ENCODE data around the gene LPIN1.

The LPIN1 gene

GRCh38 chr2:11765501-11765900 lies 19.1 kb downstream of the LPIN1 start:
- DNase-seq: no peak

GRCh38 chr2:11766016-11766415 lies 19.6 kb downstream of the LPIN1 start:
- DNase-seq: no peak

GRCh38 chr2:11767779-11768178 lies 21.3 kb downstream of the LPIN1 start:
- DNase-seq: no peak

DNA sequence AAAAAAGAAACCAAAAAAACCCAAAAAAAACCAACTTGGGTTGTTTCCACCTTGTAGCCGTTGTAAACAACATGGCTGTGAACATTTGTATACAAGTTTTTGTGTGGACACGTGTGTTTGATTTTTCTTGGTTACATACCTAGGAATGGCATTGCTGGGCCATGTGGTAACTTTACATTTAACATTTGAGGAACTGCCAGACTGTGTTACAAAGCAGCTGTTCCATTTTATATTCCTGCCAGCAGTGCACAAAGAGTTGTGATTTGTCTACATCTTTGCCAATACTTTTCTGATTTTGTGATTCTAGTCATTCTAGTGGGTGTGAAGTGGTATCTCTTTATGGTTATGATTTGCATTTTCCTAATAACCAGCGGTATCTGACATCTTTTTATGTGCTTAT lies 22.5 kb downstream of the LPIN1 start:
- DNase-seq: no peak

- no peak for DNase-seq
Observed at GRCh38 chr2:11769516-11769915, 23.1 kb downstream of the LPIN1 start.

DNA sequence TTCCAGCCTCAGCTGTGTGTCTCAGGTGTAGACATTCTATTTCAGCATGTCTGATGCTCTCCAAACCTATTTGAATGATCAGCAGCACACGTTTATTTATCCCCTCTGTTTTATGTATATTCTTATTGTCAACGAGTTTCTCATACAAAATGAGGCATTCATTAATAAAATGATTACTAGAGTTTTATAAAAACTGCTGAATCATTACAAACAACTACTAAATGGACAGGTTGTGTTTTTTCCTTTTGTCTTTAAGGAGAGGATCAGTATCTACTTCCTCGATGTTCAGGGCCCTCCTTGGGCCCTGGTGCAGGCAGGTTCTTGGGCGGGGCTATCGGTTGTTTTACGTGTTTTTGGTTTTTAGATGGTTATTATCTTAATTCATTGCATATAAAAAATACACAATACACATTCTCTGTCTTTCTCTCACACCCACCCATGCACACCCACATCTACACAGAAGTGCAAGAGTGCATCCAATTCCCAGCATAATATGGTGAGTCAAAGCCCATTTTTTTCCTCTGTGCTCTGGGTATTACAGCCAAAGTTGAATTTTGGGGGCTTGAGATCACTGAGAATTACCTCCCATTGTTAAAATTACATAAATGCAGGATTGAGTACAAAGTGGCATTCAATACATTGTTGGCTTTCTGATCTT lies 24.2 kb downstream of the LPIN1 start:
- no peak for DNase-seq

DNA sequence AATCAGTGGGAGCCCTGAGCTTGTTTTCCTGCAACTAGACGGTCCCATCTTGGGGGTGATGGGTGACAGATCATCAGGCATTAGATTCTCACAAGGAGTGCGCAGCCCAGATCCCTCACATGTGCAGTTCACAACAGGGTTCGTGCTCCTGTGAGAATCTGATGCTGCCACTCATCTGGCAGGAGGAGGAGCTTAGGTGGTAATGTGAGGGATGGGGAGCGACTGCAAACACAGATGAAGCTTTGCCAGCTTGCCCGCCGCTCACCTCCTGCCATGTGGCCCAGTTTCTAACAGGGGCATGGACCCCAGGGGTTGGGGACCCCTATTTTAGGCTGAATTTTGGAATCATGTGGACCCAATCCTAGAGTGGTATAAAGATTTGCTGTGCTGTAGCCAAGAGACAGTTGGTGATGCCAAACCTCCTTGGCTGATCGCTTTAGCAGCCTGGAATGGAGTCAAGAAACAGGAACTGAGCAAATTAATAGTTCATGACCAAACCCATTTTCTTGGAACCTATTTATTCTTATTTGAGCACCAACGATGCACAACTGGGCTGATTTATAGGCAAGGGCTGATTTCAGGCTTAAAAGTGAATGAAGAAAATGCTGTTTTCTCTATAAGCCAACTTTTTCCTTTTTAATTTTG lies 25.7 kb downstream of the LPIN1 start:
- no peak for DNase-seq

DNA sequence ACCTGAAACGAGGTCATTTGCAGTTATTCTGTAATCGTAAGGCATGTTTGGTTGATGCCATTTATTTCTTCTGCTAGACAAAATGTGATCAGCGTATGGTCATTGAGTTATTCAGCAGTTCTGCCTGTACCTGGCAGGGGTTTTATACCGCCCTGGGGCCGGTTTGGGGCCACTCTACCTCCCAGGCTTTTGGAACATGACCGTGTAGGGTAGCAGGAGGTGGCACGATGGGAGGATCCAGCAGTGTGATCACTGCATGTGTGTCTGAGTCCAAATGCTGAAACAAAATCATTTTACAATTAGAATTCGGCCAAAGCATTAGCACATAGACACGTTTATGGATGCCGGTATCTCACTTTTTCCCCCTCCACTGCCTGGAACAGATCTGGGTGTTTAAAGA lies 26.7 kb downstream of the LPIN1 start:
- DNase-seq: no peak

- DNase-seq: no peak
Observed at GRCh38 chr2:11773747-11774525, 27.5 kb downstream of the LPIN1 start.

DNA sequence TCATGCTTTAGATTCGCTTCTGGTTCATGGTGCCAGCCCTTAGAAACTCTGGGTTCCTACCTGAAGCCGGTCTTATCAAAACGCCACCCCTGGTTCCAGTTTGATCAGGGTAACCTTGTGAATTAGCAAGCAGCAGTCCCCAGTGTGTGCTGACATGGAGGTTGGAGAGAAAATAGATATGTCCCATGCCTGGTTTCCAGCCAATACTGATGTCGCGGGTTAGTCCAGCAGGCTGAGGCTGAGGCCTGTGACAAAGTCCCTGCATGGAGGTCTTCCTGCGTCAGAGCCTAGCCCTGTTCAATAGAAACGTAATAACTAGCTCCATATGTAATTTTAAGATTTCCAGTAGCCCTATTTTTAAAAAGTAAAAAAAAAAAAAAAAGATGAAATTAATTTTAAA lies 28.2 kb downstream of the LPIN1 start:
- DNase-seq: no peak

DNA sequence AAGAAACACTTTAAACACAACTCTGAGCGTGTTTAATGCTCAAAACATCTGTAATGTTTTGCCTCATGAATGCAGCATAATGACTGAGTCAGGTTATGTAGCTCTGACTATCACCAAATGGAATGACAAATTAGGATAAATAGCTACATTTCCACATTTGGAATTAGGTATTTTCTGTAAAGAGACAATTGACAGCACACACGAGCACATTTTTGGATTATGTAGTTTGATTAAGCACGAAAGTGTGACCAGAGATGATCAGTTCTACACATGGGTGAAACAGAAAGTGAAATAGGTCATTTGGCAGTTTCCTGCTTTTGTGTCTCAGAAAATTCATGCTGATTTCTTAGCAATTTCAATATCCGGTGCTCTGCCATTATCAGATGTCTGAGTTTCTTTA lies 29.0 kb downstream of the LPIN1 start:
- no peak for DNase-seq

DNA sequence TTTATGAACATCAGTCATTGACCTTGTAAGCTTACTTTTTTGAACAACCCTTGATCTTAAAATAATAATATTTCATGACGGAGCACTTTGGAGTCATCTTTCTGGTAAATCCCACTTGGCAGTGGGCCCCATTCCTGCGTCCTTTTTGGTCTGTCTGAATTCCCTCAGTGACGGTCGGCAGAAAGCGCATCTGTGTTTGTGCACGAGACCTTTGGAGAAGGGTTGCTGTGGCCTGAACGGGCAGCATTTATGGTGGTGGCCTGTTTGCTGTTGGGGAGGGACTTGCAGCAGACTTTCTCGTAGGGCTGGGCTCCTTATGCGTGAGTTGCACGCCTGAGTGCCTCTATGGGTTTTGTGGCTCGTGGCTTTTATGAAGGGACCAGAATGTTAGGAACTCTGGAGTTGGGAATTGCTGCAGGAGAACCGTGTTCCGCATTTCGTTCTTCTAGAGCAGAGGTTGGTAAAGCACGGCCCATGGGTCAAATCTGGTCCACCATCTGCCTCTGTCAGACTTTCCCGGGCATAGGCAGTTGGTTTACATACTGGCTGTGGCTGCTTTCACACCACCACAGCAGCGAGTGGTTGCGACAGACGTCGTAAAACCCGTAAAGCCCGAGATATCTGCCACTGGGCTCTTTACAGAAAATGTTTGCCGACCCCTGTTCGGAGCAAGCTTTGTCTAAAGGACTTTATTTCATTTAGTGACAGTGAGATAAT lies 30.8 kb downstream of the LPIN1 start:
- DNase-seq: no peak

DNA sequence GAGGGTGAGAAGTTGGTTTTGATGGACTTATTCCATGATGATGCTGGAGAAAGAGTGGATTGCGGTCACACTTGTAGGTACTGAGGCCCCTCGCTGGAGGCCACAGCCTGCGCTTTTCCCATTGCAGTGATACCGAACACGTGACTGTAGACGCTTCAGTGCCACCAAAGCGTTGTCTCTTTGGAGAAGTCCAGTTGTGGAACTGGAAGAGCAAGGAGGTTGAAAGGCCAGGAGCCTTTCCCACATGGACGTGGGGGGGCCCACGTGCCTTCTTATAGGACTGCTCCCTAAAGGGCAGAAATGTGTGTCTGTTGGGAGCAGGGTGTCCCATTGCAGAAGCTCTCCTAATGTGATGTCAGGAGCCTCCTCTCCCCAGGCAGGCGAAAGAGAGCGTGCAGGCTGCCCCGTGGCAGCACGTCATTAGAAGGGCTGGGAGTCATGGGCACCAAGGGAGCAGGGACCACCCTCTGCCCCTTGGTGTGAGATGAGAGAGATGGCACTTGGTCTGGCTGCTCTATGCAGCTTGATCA lies 31.5 kb downstream of the LPIN1 start:
- DNase-seq: no peak

GRCh38 chr2:11778416-11778815 lies 32.0 kb downstream of the LPIN1 start:
- no peak for DNase-seq

DNA sequence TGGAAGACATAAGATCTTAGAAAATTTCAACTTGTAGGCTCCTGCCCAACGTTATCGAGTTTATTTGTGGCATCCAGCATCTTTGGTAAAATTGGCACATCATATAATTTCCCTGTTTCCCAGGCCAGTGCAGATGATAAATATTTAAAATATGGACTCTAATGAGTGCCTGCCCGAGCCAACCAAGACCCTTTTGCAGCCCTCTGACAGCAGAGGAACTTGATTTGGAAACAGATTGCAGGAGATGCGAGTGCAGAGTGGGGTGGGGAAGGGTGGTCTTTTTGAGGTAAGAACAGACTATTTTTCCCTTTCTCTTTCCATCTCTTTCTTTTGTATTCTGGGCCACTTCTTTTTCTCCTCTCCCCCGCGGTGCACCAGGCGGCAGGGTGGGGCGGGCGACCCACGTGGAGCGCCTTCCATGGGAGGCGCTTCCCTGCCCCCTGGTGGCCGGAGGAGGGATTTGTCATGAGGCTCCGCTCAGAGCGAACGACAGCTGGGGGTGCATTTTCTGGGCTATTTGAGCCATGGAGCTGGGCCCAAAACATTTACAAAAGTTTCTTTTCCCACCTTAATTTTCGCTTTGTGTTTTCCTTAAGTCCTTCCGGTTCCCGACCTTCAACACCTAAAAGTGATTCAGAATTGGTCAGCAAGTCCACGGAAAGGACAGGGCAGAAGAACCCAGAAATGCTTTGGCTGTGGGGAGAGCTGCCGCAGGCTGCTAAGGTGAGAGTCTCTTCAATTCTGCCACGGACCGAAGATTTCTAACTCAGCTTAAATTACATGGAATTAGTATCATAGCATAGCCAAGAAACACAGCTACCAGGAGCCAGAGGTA lies 32.7 kb downstream of the LPIN1 start:
- peak; percentile 84 for DNase-seq

GRCh38 chr2:11781602-11782001 lies 35.2 kb downstream of the LPIN1 start:
- no peak for DNase-seq

- DNase-seq: no peak
Observed at GRCh38 chr2:11784280-11784679, 37.8 kb downstream of the LPIN1 start.

GRCh38 chr2:11784747-11785610 lies 38.5 kb downstream of the LPIN1 start:
- peak; percentile 86 for DNase-seq

DNA sequence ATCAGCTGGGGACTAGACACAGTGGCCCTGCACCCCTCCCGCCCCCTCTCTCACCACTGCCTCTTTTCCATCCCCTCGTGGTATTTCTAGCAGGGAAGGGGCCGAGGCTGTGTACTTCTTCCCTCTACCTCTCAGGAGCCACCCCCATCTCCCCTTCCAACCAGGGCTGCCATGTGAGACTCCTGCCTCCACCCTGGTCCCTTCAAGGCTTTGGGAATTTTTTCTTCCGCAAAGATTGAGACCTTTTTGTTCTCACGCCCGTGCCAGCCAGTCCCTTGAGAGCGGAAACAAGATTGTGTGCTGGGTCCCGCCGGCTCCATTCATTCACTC lies 39.1 kb downstream of the LPIN1 start:
- no peak for DNase-seq

DNA sequence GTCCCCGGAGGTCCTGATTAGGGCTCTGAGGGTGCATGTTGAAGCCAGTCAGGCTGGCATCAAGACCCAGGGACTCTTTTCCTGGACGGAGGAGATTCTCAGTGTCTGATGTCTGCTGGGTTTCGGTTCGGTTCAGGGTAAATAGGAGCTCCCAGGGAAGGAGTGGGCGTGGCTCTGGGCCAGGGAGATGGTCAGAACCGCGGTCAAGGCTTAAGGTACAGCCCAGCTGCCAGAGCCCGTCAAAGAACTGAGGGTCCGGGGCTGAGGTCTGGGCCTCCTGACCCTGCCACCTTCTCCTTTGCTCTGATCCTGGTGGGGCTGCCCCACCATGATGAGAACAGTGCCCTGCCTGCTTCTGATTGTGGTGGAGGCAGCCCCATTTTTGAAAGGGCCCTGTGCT lies 39.8 kb downstream of the LPIN1 start:
- DNase-seq: no peak

DNA sequence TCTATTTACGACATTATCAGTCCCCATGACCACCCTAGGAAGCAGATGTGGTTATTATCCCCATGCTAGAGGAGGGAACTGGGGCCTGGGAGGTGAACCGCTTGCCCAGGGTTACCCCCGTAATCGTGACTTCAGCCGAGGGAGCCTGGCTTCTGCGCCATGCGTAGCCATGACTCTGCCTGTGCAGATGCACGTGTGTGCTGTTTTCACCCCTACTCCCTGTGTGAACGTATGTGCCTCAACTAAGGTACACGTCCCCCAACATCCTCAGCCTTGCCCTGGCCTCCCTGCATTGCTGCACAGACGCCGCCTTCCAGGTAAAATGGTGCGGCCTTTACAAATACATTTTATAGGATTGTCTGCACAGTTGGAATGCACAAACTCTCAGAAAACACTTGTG lies 40.2 kb downstream of the LPIN1 start:
- DNase-seq: no peak

Data from right forelimb (tissue), 1 donor.